Peyer's patch (tissue), 4 donors: Measurements from ENCODE around the gene GDPD5.

Experiments
- CTCF ChIP-seq, 6 experiments: fragments of 450-650 bp in 4 of 6; fragments of 200-600 bp in 2 of 6; sonication (generic) in 1 of 6; IDR thresholded peaks; one replicate each; pipeline ENCODE4 v1.5.1; 2017 to 2019; ENCODE audit warnings: antibody characterized with exemption in 6 of 6, mild to moderate bottlenecking in 3 of 6, moderate library complexity in 1 of 6
- POLR2A ChIP-seq, 2 donors: fragments of 450-650 bp; IDR thresholded peaks; one replicate each; pipeline ENCODE4 v1.5.1; 2017; ENCODE audit warnings: antibody characterized with exemption in 2 of 2, mild to moderate bottlenecking in 2 of 2, moderate library complexity in 2 of 2

- TF ChIP-seq CTCF (IDR thresholded peaks at IDR 0.05) (no peak), POLR2A (IDR thresholded peaks at IDR 0.05) (no peak)
These were observed 69.1 kb downstream of the GDPD5 start for GRCh38 chr11:75456596-75457183.
